TTC549 (cell line): ENCODE data around the gene TMPRSS7.
"Not testable (repeated sequence)": the region's sequence is repeated elsewhere in the genome, so short reads cannot be mapped to it uniquely, and the experiment has no call there.

ENCODE experiments used
- FAIRE-seq: peaks from 2 replicates; lab custom pipeline; 2012; peaks lifted over from hg19 to GRCh38; lab: Jason Lieb, UNC

Gene TMPRSS7

GRCh38 chr3:112072387-112073060, 38.0 kb downstream of the TMPRSS7 start:
- FAIRE-seq, result not testable (repeated sequence)

- no peak for FAIRE-seq
Observed at GRCh38 chr3:112074006-112074405, 39.5 kb downstream of the TMPRSS7 start.

DNA sequence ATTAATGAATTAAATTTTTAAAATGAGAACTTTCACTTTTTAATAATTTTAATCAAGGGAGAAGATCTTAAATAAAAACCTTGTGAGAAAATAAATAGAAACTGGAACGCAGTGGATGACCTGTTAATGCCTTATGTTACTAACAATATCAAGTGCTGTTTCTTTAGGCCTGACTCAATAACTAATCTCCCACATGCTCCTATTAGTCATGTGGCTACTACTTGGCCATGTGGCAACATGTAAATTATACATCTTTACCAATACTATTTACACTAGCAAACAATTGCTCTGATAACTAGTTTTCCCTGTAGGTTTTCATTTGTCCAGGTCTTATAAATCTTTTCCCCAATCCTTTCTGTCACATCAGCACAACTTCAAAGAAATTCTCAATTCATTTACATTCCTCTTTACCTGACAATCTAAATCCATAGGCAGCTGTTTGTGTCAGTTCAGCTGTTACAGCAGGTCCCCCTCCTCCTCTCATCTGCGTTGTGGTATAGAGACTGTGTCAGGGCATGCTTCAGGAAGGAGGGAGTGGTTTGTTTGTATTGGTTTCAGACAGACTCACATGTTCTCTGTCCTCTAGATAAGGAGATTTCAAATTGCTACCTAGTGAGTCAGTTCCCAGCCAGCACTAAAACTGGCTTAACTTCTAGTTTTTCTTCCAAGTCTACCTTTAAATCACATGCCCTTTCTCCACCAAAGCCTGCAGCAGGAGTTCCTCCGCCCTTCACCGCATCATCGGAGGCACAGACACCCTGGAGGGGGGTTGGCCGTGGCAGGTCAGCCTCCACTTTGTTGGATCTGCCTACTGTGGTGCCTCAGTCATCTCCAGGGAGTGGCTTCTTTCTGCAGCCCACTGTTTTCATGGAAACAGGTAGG, 40.3 kb downstream of the TMPRSS7 start:
- no peak for FAIRE-seq

DNA sequence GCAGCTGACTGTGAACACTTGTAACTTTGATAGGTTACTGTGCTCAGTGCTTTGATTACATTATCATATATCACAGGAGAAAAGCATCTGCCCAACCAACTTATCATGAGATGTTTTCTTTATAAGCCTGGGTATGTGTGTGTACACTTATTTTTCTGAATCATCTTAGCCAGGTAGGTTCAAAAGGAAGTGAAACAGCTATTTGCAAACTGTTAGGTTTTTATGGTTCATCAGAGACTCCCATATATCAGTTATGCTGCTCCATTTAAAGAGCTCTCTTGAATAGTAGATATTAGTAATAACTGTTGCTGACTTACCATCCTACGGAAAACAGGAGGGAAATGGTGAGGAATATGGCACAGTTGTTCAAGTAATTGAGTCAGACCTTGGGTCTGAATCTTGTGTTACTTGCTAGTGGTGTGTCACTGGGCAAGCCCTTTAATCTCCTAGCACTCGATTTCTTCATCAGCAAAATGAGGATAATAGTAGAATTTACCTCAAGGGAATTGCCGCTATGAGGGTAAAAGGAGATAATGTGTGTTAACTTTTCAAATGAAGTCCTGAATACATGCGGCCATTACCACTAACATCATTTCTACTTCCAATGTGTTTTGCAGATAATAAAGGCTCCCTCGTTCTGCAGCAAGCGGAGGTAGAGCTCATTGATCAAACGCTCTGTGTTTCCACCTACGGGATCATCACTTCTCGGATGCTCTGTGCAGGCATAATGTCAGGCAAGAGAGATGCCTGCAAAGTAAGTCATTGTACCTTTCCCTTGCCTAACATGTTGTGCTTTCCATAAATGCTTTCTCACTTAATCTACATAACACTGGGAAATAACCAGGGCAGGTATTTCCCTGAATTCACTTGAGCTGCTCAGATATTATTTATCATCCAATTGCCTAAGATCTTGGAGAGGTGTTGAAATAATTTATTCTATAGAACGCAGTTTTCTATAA, 43.9 kb downstream of the TMPRSS7 start:
- no peak for FAIRE-seq

DNA sequence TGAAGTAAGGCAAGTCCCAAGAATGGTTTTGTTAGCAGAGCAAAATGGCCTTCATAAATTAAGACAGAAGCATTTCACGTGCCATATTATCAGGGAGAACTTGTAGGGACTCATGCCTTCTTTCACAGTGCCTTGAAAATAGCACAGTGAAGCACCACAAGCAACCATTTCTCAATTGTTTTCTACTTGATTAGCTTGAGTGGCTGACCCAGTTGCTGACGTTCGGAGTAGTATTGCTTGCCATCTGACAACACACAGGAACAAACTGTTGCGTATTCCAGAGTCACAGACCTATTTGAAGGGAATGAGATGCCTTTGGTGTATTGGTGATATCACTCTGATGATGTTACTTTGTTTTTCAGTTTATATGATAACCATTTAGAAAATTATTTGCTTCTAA, 48.7 kb downstream of the TMPRSS7 start:
- no peak for FAIRE-seq

GRCh38 chr3:112084980-112085705, 50.6 kb downstream of the TMPRSS7 start:
- FAIRE-seq, result no peak

- no peak for FAIRE-seq
Observed at GRCh38 chr3:112085735-112086075, 51.2 kb downstream of the TMPRSS7 start.

- FAIRE-seq, result no peak
Observed at GRCh38 chr3:112086076-112086854, 51.7 kb downstream of the TMPRSS7 start, which contains the start of gene C3orf52. Gene C3orf52, plus strand, starts transcription at chr3:112086389. Its CDS starts 19 bp downstream, at chr3:112086408.

- FAIRE-seq, result no peak
Observed at GRCh38 chr3:112086875-112087524, 52.5 kb downstream of the TMPRSS7 start.

DNA sequence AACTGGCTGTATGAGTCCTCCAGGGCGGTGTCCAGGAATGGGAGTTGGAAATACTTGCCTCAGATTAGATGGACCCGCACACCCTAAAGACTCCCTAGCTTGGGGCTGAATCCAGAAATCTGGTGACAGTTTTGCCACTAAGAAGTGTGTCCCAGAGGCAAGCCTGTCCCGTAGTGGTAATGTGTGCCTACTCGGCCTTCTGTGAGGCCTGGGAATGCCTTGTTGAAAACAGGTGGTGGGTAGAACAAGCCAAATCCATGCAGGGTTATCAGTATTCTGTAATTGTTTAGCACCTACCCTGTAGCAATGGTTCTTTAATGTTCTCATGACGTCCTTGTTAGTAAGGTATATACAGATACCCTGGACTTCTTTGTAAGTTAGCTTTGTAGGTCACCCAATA, 53.2 kb downstream of the TMPRSS7 start:
- no peak for FAIRE-seq

GRCh38 chr3:112088944-112089343, 54.4 kb downstream of the TMPRSS7 start:
- FAIRE-seq, result no peak

- no peak for FAIRE-seq
Observed at GRCh38 chr3:112089956-112090886, 55.7 kb downstream of the TMPRSS7 start.

DNA sequence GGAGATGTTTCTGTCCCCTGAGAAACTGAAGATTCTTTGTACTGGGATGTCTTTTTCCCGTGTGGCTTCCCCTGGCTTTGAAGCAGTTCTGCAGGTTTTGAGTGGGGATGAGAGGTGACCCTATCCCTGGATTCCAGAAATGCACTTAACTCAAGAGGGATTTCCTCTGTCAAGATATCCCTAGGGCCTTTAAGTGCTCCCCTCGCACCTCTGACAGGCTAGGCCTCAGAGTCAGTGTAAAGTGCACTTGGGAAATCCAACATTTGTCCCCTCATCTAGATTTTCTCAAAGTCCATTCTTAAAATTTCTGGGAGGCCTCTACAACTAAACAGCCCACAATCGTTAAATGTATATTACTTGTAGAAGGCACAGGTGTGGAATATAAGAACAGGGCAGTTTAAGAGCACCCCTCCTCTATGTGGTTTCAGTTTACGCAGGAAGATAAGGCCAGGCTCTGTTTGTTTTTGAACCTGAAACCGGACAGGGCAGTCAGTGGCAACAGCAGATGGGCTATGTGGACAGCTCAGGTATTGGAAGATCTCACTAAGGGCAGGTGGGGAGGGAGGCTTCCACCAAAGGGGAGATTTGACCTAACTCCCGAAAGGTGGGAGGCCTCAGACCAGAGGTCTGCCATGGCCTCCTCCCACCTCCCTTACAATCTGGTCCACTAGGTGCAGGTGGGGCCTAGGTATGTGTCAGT, 56.5 kb downstream of the TMPRSS7 start:
- no peak for FAIRE-seq

GRCh38 chr3:112092496-112093179, 58.1 kb downstream of the TMPRSS7 start:
- FAIRE-seq, result no peak

DNA sequence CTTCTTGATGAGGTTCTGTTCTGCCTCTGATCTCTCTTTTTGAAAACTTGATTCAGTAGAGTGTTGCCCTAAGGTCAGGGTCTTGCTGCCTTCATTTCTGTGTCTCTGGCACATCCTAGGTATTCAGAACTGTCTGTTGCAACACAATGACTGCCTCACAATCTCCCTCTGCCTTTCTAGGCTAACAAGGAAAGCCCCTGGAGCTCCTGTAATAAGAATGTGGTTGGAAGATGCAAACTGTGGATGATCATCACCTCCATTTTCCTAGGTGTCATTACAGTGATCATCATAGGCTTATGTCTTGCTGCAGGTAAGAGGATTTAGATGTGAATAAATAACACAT, 58.6 kb downstream of the TMPRSS7 start:
- no peak for FAIRE-seq

GRCh38 chr3:112095731-112096130, 61.2 kb downstream of the TMPRSS7 start:
- no peak for FAIRE-seq

DNA sequence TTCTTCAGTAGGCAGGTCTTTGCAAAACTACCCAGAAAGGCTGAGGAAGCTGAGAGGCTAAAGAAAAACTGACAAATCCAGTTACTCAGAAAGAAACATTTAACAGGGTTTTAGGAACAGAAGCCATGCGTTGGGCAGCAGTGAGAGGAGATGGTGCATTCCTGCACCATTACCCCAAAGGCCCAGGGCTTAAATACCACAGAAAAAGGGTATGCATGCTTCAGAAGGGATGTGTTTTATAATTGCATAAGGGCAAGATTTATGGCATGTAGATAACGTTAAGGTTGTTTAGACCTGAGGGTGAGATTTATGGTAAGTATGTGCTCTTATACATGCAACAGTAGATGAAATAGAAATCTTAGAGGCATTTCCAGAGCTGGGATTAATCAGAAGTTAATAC, 61.6 kb downstream of the TMPRSS7 start:
- no peak for FAIRE-seq

- no peak for FAIRE-seq
Observed at GRCh38 chr3:112097378-112097777, 62.8 kb downstream of the TMPRSS7 start.
